CD4-positive, alpha-beta T cell treated with Interleukin-15 for 1 hour (primary cell): ENCODE data around the gene GAA.

Source experiments
- DNase-seq: peaks from one replicate; pipeline ENCODE4 v3.0.0-alpha.2; 2020

Gene GAA

DNA sequence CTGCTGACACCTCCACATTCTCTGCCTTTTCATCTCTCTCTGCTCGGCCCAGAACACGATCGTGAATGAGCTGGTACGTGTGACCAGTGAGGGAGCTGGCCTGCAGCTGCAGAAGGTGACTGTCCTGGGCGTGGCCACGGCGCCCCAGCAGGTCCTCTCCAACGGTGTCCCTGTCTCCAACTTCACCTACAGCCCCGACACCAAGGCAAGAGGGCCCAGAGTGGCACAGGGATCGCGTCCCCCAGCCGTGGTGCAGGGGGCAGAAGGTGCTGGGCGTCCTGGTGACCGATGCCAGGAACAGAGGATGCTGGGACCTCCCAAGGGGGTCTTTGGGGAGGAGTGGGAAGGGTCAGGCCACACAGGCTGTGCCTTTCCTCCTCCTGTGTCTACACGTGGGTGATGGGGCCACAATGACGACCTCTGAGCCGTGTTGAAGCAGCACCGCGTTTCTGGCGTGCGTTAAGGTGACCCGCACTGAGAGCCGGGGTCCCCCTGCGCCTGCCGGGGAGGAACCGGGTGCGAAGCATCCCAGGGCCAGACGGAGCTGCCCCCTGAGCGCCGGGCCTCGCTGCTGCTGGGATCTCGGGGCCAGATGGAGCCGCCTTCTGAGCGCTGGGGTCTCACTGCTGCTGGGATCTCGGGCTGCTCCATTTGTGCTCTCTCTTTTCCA is 17.4 kb downstream of the GAA start:
- no peak for DNase-seq

DNA sequence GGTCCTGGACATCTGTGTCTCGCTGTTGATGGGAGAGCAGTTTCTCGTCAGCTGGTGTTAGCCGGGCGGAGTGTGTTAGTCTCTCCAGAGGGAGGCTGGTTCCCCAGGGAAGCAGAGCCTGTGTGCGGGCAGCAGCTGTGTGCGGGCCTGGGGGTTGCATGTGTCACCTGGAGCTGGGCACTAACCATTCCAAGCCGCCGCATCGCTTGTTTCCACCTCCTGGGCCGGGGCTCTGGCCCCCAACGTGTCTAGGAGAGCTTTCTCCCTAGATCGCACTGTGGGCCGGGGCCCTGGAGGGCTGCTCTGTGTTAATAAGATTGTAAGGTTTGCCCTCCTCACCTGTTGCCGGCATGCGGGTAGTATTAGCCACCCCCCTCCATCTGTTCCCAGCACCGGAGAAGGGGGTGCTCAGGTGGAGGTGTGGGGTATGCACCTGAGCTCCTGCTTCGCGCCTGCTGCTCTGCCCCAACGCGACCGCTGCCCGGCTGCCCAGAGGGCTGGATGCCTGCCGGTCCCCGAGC is 17.9 kb downstream of the GAA start:
- no peak for DNase-seq

DNA sequence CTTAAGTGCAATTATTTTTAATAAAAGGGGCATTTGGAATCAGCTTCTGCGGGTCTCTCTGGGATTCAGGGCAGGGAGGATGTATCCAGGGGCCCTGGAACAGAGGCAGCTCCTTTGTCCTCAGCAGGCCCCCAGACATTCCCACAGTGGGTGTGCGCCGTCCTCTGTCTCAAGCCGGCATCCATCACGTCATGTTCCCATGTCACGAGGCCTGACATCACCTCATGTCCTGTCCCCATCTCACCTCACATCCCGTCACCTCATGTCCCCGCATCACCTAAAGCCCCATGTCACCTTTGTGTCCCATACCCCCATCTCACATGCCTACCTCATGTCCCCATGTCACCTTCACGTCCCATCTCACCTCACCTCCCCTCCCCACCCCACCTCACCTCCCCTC is 18.5 kb downstream of the GAA start:
- DNase-seq = no peak

GRCh38 chr17:80122026-80122575 is 20.7 kb downstream of the GAA start:
- DNase-seq = no peak

DNA sequence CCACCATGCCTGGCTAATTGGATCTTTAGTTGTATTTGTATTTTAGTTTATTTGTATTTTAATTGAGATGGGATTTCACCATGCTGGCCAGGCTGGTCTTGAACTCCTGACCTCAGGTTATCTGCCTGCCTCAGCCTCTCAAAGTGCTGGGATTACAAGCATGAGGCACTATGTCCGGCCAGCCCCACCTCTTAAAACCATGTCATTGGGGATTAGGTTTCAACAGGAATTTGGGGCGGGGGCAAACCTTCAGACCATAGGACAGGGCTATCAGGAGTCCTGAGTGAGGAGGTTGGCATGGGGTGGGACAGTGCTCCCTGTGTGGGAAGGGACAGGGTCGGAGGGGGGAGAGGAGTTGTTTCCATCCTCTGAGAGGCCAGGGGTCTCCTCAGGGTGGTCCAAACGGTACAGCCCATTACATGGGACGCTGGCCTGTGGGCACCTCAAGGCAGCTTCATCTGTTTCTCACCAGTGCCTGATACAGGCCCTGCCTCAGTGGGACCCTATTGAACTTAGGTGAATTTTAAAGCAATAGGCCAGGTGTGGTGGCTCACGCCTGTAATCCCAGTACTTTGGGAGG is 21.6 kb downstream of the GAA start:
- DNase-seq = no peak

- DNase-seq = no peak
These were observed 22.4 kb downstream of the GAA start for GRCh38 chr17:80123791-80124190.

- DNase-seq = no peak
These were observed 23.1 kb downstream of the GAA start for GRCh38 chr17:80124351-80124981.

GRCh38 chr17:80125656-80126448 is 24.5 kb downstream of the GAA start:
- DNase-seq = no peak

DNA sequence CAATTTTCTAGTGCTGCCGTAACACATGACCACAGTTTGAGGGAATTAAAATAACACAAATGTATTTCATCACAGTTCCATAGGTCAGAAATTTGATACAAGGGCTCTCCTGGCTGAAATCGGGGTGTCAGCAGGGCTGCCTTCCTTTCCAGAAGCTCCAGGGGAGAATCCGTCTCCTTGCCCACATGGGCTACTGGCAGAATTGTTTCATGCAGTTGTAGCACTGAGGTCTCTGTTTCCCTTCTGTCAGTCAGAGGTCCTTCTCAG is 25.0 kb downstream of the GAA start:
- no peak for DNase-seq

DNA sequence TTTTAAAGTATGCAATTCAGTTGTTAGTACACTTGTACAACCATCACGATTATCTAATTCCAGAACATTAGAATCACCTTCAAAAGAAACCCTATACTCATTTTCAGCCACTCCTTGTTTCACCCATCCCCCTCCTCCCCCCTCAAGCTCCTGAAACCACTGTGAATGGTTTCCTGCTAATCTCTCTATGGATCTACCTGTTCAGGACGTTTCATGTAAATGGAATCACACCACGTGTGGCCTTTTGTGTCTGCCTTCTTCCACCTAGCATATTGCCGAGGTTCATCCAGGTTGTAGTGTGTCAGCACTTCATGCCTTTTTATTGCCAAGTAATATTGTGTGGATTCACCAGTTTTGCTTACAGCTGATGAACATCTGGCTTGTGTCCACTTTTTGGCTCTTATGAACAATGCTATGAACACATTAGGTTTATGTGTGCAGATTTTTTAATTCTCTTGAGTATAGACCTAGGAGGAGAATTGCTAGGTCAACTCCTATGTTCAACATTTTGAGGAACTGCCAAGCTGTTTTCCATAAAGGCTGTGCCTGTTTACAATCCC is 27.7 kb downstream of the GAA start:
- no peak for DNase-seq

- no peak for DNase-seq
These were observed 29.6 kb downstream of the GAA start for GRCh38 chr17:80130992-80131391.

- DNase-seq = no peak
These were observed 31.7 kb downstream of the GAA start for GRCh38 chr17:80132906-80133625.

- no peak for DNase-seq
These were observed 32.2 kb downstream of the GAA start for GRCh38 chr17:80133626-80133970.

- no peak for DNase-seq
These were observed 35.8 kb downstream of the GAA start for GRCh38 chr17:80137131-80137530.

DNA sequence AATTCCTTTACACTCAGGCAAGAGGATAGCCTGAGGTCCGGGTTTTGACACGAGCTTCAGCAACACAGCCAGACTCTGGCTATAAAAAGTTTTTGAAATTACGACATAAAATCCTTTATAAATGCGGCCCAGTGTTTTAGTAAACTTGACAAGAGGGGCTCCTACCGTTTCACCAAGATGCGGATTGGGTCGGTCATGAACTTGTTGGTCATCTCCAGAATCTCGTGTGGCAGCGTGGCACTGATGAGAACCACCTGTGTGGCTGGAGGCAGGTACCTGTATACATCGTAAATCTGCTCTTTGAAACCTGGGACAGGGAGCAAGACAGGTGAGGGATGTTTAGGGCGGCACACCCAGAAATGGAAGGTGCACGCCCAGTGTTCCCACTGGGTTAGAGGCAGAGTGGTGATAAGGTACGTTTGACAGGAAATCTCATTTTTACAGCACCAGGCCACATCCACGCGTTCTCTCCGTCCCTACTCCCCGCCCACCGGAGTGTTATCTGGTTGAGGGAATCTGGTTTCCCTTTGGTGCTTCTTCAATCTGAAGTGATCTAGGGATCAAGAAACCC is 37.6 kb downstream of the GAA start:
- no peak for DNase-seq

DNA sequence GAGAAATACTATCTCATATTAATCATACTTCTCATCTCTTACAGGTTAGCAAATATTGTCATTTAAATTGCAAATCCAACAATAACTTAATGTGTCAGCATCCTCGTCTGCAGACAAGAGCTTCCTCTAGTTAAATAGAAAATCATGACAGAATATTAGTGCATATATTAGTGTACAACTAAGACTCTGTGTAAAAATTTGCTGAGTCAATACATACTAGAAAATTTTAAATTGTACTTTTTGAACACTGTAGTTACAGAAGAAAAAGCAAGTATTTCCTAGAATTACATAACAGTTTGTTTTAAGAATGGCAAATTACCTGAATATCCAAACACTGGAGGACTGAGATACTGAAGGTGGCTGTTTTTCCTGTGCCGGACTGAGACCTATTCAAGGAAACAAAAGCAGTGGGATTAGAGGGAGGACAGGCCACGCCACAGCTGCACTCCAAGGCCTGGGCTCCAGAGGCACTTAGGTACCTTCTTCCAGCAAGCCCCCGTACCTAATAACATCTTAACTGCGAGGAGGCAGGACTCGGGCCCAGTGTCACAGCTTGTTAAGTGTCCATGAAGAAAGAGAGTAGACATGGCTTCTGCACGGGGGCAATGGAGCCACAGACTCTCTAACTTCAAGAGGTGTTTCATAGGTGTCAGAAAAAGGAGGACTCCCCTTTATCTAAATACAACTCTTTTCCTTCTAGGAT is 40.2 kb downstream of the GAA start:
- no peak for DNase-seq

GRCh38 chr17:80142929-80143328 is 41.5 kb downstream of the GAA start:
- no peak for DNase-seq

DNA sequence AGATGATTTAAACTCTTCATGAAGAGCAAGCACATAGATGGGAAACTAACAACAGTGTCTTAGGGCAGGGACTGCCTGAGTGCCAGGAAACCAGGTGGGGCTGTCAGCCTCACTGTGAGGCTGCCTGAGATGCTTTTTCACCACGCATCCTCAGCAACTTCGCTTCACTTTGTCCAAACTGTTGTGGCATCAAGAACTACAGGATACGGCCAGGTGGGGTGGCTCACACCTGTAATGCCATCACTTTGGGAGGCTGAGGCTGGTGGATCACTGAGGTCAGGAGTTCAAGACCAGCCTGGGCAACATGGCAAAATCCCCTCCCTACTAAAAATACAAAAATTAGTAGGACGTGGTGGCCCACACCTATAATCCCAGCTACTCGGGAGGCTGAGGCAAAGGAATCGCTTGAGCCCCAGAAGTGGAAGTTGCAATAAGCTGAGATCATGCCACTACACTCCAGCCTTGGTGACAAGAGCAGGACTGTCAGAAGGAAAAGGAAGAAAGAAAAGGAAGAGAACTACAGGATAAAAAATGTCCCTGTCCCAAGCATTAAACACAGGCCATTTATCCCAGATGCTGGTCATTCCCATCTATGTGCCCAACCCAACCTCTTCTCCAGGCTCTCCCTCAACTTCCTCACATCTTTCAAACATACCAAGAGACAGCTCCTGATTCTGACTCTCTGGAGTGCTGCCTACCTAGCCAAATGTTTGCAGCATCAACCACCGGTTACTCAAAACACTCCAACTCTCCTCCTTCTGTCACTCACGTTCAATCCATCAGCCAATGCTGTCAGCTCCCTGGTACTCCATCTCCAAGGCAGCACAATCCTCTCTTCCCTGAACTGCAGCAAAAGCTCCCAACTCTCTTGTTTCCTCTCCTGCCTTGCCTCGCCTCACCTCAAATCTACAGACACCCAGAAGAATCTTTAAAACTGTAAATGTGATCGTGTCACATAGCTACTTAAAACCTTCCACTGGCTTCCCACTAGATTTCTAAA is 44.0 kb downstream of the GAA start:
- DNase-seq = no peak

DNA sequence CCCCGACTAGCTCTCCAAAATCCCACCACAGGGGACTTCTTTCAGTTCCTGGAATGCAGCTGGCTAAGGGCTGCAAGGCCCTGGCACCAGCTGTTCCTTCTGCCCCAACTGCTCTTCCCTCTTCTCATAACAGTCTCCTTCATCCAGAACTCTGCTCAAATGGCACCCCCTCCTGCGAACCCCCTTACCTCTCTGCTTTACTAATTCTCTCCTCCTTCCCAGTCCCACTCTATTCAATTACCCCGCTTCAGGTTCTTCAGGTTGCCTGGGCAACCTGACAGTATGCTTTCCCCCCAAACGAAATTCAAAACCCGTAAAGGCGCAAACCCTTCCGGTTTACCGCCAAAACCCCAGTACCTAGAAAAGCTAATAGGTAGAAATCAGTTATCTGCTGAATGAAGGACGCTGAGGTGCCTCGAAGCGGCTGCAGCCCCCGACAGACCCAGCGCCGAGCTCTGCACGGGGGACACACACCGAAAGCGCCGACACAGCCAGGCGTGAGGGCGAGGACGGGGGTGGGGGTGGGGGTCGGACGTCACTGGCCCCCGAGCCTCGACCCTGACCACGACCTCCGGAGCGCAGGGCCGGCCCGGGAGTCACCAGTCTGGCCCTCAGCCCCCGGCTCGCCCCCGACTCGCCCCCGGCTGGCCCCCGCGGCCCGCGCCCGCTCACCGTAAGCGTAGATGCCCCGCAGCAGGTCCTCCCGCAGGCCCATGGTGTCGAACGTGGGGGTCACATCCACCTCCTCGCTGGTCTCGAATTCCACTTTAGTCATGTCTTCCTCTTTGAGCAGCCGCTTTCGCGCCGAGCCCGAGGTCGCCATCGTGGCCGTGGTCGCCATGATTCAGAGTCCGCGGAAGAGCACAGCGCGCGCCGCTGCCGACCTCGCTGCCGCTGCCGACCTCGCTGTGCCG is 45.0 kb downstream of the GAA start:
- no peak for DNase-seq
